GM18951 (cell line): ENCODE results near the gene SORL1.

Experiments
- POLR2A ChIP-seq: IDR thresholded peaks from 4 replicates; pipeline ENCODE4 v1.6.1; 2011; ENCODE audit warnings: mild to moderate bottlenecking; ENCODE audit not compliant: insufficient read length, insufficient read depth; ENCODE audit errors: extremely low read depth
- in situ Hi-C: fragments of 300-500 bp; cut with MboI; formaldehyde crosslinking; loops from one replicate; pipeline ENCODE4 v1.12.0; 2022; ENCODE audit warnings: low sequenced_read_pairs, mixed read lengths, inconsistent platforms; ENCODE audit not compliant: unreplicated experiment

Gene SORL1

DNA sequence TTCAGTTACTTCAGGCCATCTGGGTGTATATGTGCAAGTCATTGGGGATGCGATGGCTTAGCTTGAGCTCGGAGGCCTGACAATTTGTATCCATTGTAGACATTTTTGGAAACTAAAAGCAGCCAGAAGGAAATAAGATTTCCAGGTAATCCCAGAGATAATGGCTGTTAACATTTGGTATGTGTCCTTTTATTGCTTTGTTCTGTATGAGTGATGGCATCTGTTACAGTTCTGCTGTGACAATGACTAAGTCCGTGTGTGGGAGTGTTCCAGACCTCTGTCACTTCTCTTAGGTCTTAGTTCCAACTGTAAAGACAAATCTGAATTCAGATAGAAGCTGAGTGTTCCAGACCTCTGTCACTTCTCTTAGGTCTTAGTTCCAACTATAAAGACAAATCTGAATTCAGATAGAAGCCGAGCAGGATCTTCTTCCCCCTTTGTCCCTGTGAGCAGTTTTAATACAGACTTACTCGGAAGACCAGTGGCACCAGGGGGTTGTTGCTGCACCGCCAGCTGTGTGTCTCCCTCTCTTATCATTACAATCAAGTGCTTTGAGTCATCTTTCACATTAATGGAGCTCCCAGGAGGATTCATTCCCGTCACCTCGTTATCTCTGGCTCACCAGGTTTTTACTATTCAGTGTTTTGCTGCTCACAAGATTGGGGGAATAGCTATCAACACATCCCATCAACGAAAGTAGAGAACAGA lies 191.5 kb downstream of the SORL1 start:
- in situ Hi-C loops: no loop called here
- no peak for TF ChIP-seq POLR2A

- in situ Hi-C loops: no loop called here
- TF ChIP-seq POLR2A: no peak
Measured at GRCh38 chr11:121644187-121644512, 192.0 kb downstream of the SORL1 start.

DNA sequence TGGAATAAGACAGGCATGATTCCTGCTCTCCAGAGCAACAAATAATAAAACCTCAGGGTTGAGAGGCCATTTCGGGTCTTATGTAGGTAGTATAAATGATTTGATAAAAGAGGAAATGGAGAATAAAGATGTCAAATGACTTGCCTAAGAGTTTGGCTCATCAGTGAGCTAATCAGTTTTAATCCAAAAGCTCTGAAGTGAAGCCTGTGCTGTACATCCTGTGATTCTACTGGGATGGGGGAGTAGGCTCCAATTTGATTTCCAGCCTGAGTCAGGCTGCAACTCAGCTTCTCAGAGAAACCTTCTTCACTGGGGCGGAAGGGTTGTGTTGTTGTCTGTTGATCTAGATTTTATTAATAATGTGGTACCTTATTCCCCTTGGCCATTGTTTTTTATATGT lies 192.9 kb downstream of the SORL1 start:
- in situ Hi-C loops: no loop called here
- TF ChIP-seq POLR2A: no peak

- in situ Hi-C loops: no loop called here
- no peak for TF ChIP-seq POLR2A
Measured at GRCh38 chr11:121645596-121645995, 193.5 kb downstream of the SORL1 start.

DNA sequence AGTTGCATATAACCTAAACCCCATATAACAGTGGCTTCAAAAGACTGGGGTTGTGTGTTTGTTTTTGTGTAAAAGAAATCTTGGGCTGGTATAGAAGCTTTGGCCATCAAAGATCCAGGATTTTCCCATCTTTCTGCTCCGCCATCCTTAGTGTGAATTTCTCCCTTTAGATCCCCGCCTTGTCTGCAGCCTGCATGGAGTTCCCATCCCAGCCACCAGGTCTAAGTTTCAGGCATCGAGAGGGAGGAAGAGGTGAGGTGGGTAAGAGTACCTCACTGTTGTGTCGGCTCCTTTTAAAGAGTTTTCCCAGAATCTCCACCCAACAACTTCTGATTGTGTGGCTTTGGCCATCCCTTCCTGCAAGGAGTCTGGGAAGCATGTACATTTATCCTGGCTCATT lies 196.2 kb downstream of the SORL1 start:
- no peak for TF ChIP-seq POLR2A
- in situ Hi-C loops: no loop called here

DNA sequence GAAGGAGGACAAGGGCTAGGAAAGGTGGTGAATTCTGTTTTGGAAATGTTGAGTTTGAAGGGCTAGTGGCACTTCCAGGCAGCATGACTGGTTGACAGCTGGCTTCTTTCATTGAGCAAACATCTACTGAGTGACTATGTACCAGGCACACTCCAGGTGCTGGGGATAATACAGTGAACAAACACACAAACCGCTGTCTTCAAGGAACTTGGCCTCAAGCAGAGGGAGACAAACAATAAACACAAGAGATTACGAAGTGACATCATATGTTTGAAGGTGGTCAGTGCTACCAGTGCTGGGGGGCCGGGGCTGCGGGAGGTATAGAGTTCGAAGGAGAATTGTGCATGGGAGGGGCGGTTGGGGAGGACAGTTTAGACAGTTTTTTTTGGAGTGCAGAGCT lies 197.7 kb downstream of the SORL1 start:
- in situ Hi-C loops: loop anchor here (10.0 to 25.0 kb wide), 2 partner anchors 555 to 863 kb away; no protein-coding TSS in a partner anchor
- no peak for TF ChIP-seq POLR2A

GRCh38 chr11:121650351-121651256 lies 198.5 kb downstream of the SORL1 start:
- in situ Hi-C loops: loop anchor here (10.0 to 25.0 kb wide), 2 partner anchors 554 to 862 kb away; no protein-coding TSS in a partner anchor
- TF ChIP-seq POLR2A: no peak

- in situ Hi-C loops: loop anchor here (10.0 to 25.0 kb wide), 2 partner anchors 554 to 861 kb away; no protein-coding TSS in a partner anchor
- no peak for TF ChIP-seq POLR2A
Measured at GRCh38 chr11:121651257-121651605, 199.1 kb downstream of the SORL1 start.

DNA sequence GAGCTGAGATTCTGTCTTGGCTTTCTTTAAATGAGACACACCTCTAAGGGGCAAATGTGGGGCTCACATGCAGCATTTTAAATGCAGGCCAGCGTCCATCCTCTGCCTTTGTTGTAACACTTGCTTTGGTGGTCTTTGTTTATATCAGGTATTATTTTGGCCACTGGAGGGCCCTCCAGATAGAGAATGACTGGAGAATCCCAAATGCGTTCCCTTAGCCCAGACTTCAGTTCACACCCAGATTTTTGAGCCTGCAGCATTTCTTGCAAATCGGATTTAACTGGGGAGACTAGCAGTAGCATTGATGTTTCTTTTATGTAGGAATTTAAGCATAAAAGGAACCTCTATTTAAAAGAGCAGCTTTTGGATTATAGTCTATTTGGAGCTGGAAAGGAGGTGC lies 200.9 kb downstream of the SORL1 start:
- in situ Hi-C loops: loop anchor here (10.0 to 25.0 kb wide), 2 partner anchors 552 to 859 kb away; no protein-coding TSS in a partner anchor
- no peak for TF ChIP-seq POLR2A

DNA sequence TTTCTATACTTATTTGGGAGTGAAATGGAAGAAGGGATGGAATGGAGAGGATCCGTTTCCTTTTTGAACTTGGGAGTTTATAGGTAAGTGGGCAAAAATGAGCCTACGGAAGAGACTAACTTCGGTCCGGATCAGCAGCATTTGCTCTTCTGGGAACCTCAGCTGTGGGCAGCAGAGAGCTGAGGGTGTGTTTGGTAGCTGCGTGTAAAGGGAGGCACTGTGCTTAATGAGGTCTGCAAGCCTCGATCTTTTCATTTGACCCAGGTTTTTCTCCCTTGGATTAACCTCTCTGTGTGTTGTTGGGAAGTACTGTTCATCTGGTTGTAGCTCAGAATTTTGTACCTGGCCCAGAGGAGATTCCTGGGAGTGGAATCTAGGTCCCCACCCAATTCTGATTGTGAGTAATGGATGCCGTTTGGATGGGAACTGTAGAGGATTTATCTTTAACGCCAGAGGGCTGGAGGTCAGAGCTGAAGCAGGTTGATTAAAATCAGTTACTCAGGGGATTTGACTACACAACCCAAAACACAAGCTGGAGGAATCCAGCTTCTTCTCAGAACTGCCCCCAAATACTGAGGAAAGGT lies 202.2 kb downstream of the SORL1 start:
- in situ Hi-C loops: loop anchor here (10.0 to 25.0 kb wide), 2 partner anchors 550 to 858 kb away; no protein-coding TSS in a partner anchor
- TF ChIP-seq POLR2A: no peak

DNA sequence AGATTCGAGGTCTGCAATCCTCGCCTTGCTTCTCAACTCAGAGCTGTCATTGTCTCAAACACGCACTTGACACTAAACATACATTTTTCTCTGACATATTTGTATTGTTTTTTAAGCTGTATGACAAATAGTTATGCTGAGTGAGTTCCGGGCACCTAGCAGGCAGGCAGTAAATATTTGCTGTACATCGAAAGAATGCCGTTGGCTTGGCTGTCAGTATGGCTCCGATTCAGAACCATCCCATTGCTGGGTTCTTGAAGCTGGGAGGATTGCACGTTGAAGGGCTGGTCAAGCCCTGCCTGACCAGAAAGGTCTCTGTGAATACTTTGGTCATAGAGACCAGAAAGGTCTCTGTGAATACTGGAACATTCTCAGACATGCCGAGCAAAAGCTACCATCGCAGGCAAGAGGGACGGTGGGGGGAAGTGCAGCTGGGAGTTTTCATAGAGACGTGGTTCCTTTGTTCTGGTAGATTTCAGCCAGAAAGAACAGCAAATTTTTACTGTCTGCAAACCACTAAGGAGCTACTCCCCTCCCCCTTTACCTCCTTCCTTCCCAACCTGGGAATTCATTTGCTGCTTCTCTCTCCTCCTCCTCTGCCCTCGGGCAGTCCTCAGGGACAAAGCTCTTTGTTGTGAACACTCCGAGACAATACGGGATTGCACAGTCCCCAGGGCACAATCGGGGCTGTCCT lies 202.9 kb downstream of the SORL1 start:
- TF ChIP-seq POLR2A: no peak
- in situ Hi-C loops: loop anchor here (10.0 to 25.0 kb wide), 2 partner anchors 550 to 857 kb away; no protein-coding TSS in a partner anchor

DNA sequence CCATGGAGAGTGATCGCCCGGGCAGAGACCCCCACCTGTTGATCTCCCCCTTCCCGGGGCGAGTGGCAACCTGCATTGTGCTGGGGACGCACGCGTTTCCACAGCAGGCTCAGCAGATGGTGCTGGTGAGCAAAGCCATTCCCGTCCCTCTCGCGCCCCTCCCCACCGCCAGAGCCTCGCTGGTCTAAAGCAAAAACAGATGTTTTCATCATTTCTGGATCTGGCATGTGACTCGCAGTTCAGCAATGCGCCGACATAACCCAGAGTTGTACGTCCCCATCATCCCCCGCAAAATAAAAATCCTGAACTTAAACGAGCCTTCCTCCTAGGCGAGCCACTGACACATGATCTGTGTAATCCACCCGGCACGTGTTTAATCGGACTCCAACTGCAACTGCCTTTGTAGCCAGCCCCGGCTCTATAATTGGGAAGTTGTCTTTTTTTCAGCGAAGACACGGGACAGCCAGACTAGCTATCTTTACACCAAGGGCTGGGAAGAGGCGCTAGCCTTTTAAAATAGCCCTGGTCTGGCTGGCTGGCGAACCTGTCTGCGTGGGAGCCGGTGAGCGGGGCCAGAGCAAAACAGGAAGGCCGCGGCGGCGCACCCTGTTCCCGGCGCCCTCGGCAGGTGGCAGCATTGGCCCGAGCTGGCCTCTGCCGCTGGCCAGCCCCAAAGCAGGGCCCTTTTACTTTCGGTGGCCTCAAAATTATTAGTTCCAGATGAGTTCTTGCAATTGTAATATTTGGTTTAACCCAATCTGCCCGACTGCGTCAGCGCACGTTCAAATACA lies 203.6 kb downstream of the SORL1 start:
- in situ Hi-C loops: loop anchor here (10.0 to 25.0 kb wide), 2 partner anchors 549 to 857 kb away; no protein-coding TSS in a partner anchor
- TF ChIP-seq POLR2A: no peak
